Naive B cell (primary cell): ENCODE measurements around the gene SPTBN1. TPM values are rescaled to one million over a fixed set of nuclear protein-coding genes. Genes with fewer than 3 reads are reported as not detected.
"Not testable (repeated sequence)": the region's sequence is repeated elsewhere in the genome, so short reads cannot be mapped to it uniquely, and the experiment has no call there.

Experiments
- ATAC-seq, 2 donors: fragments of 150-1000 bp; cut with Tn5 transposase; 2 replicates each; pipeline ENCODE4 v1.10.0; 2021; ENCODE audit warnings: low read depth in 2 of 2, mild to moderate bottlenecking in 2 of 2, moderate library complexity in 2 of 2
- DNase-seq: peaks from one replicate; pipeline ENCODE4 v3.0.0; 2022
- H3K27ac Mint-ChIP-seq, 6 donors: one replicate each; pipeline ENCODE4 v1.8.0; 2020 to 2022; ENCODE audit warnings: mild to moderate bottlenecking in 6 of 6, mixed read lengths in 6 of 6, moderate library complexity in 5 of 6, inconsistent platforms in 2 of 6
- H3K27me3 Mint-ChIP-seq, 3 donors: one replicate each; pipeline ENCODE4 v1.8.0; 2021 to 2022; ENCODE audit warnings: mixed read lengths in 3 of 3, mild to moderate bottlenecking in 1 of 3
- H3K36me3 Mint-ChIP-seq, 2 donors: one replicate each; pipeline ENCODE4 v1.8.0; 2020 to 2022; ENCODE audit warnings: mixed read lengths in 2 of 2, inconsistent platforms in 1 of 2, mild to moderate bottlenecking in 1 of 2
- H3K4me1 Mint-ChIP-seq, 3 donors: one replicate each; pipeline ENCODE4 v1.8.0; 2020 to 2022; ENCODE audit warnings: mixed read lengths in 3 of 3, inconsistent platforms in 1 of 3, mild to moderate bottlenecking in 1 of 3, moderate library complexity in 1 of 3
- H3K4me3 Mint-ChIP-seq, 8 donors: one replicate each; pipeline ENCODE4 v1.8.0; 2020 to 2022; ENCODE audit warnings: mild to moderate bottlenecking in 8 of 8, mixed read lengths in 8 of 8, moderate library complexity in 8 of 8, inconsistent platforms in 2 of 8
- H3K9me3 Mint-ChIP-seq, 7 donors: one replicate each; pipeline ENCODE4 v1.8.0; 2020 to 2022; ENCODE audit warnings: mixed read lengths in 7 of 7, mild to moderate bottlenecking in 5 of 7, inconsistent platforms in 2 of 7, moderate library complexity in 1 of 7
- polyA plus RNA-seq, 6 donors: library from polyadenylated mRNA; unstranded; fragments of 300-500 nt; fragmentation: Illumina TruSeq; gene quantifications; one replicate each; pipeline ENCODE4 v1.2.3, GENCODE V29; 2021; ENCODE audit warnings: low read depth in 6 of 6

SPTBN1 gene
- polyA plus RNA-seq, 6 donors from 2014 or later, result 4.1 to 72.6 (median 24.2) TPM

DNA sequence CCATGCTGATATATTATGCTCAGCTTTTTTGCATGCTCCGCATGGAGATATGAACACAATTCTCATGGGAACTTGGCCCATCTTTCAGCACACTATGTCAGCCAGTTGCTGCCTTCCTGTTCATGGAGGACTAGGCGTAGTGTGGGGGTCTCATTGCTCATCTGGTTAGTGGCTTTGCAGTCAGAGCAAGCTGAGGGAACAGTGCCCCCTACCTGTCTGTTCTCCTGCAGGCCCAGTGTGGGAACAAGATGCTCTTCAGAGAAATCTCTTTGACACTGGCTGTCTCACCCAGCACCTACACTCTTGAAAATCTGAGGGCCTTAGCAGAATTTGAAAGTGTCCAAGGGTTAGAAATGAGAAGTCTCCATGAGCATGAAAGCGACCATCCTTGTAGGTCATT is 47.1 kb downstream of the SPTBN1 start:
- Mint-ChIP-seq H3K4me3 (no peak overlapping the region), H3K9me3 (no peaks in the 10 kb centered on the region), H3K27me3 (no peaks in the 10 kb centered on the region), H3K27ac (no peak overlapping the region), H3K4me1 (no peaks in the 10 kb centered on the region), H3K36me3 (no peaks in the 10 kb centered on the region)
- peak; percentile 28 to 39 for ATAC-seq
- peak; percentile 10 for DNase-seq

DNA sequence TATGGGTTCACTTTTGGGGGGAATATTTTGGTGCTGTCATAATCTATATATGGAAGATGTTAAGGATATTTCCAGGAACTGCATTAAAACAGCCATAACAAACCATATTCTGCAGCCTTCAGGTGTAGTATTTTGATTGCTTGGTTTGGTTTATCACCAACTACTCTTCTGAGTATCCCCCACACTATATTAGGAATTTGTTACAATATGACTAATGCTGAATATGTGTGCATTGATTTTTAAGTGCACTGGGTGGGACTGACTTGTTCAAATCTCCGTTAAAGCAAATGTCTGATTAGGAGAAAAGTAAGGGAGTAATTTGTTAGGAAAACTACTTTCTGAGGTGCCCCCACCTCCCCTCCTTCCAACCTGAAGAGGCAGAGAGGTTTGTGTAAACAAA is 47.7 kb downstream of the SPTBN1 start:
- no peaks in the 10 kb centered on the region for H3K4me1 Mint-ChIP-seq
- DNase-seq (no peak), ATAC-seq (no peak)
- H3K4me3 Mint-ChIP-seq, result no peak overlapping the region
- no peaks in the 10 kb centered on the region for H3K9me3 Mint-ChIP-seq
- H3K27me3 Mint-ChIP-seq, result no peaks in the 10 kb centered on the region
- no peaks in the 10 kb centered on the region for H3K36me3 Mint-ChIP-seq
- no peak overlapping the region for H3K27ac Mint-ChIP-seq

DNA sequence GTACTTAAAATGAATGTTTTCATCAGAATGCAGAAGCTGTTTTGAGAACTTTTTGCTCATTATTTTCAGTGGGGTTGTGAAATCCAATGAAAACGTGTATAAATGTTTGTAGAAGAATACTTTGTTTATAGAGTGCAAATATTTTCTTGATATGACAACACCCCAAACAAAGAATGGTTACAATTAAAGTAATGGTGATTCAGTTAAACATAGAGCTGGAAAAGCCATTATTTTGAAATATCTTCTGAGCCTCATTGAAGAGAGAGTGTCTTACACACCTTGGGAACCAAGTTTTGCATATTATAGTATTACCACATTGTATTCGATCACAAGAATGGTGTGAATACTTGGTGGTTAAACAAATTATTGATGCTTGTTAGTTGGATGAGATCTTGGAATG is 48.7 kb downstream of the SPTBN1 start:
- ATAC-seq (no peak), DNase-seq (no peak)
- H3K4me3 Mint-ChIP-seq, result no peak overlapping the region
- H3K36me3 Mint-ChIP-seq, result no peaks in the 10 kb centered on the region
- H3K27me3 Mint-ChIP-seq, result no peaks in the 10 kb centered on the region
- H3K9me3 Mint-ChIP-seq, result no peaks in the 10 kb centered on the region
- H3K4me1 Mint-ChIP-seq, result no peaks in the 10 kb centered on the region
- H3K27ac Mint-ChIP-seq, result no peak overlapping the region

DNA sequence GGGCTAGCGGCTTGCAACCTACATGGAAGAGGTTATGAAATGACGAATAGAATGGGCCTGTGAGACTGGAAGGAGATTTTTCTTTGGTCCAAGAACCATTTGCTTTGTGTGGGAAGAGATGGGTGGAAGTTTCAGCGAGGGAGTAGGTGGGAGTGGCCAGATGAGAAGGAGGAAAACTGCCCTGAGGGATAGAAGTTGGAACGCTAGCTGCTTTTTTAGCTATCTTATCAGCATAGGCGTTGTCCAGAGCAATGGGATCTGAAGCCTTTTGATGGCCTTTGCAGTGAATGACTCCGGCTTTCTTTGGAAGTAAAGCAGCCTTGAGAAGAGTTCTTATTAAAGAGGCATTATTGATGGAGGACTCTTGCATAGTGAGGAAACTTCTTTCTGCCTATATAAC is 52.4 kb downstream of the SPTBN1 start:
- H3K27me3 Mint-ChIP-seq, result no peaks in the 10 kb centered on the region
- ATAC-seq (no peak), DNase-seq (no peak)
- H3K27ac Mint-ChIP-seq, result no peak overlapping the region
- no peak overlapping the region for H3K4me3 Mint-ChIP-seq
- H3K4me1 Mint-ChIP-seq, result no peaks in the 10 kb centered on the region
- H3K9me3 Mint-ChIP-seq, result no peaks in the 10 kb centered on the region
- H3K36me3 Mint-ChIP-seq, result no peaks in the 10 kb centered on the region

DNA sequence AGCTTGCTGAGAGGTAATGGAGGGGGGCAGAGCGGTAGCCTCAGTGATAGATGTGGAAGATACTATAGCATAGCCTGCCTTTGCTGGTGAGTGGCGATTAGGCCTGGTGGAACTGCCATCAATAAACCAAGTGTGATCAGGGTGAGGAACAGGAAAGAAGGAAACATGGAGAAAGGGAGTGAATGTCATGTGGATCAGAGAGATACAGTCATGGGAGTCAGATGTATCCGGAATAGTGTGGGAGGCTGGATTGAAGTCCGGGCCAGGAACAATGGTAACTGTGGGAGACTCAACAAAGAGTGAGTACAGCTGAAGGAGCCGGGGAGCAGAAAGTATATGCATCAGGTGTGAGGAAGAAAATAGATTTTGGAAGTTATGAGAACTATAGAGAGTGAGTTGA is 52.9 kb downstream of the SPTBN1 start:
- not testable (repeated sequence) for H3K36me3 Mint-ChIP-seq, H3K4me3 Mint-ChIP-seq, ATAC-seq, H3K4me1 Mint-ChIP-seq, DNase-seq, H3K9me3 Mint-ChIP-seq, H3K27me3 Mint-ChIP-seq, H3K27ac Mint-ChIP-seq

DNA sequence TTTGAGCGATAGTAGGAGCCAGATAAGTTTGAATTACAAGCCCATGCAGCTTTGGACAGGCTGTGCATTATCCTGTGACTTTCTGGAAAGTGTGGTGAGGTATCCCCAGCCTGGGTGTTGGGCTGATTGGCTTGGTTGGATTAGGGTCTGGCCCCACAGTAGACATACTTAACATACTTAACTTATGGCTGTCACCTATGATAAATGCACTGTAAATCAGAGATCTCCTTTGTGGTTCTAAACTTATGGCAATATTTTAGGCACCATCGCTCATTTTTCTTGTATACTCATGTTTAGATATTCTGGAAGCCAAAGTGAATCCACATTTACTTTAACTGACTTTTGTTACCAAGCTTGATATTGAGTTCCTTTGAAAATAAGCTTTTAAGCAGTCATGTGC is 54.8 kb downstream of the SPTBN1 start:
- Mint-ChIP-seq H3K4me1 (no peaks in the 10 kb centered on the region), H3K9me3 (no peaks in the 10 kb centered on the region), H3K27me3 (no peaks in the 10 kb centered on the region), H3K27ac (no peak overlapping the region), H3K4me3 (no peak overlapping the region), H3K36me3 (no peaks in the 10 kb centered on the region)
- DNase-seq (no peak), ATAC-seq (no peak)

DNA sequence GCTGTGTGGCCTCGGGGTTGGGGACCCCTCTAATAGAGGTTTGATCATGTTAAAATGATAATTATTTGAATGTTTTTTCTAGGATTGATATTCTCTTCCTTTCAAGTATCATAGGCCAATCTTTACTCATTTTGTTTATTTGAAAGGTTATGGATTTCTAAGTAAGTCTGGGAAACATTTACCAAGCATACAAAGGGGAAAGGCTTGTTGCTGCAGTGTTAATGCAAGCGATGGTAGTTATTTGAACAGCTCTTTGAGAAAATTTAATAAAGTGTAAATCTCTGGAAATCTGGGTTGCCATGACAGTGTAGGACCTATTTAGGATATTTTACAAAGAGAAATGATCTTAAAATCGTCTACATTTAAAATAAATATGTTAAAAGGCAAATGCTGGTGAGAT is 56.1 kb downstream of the SPTBN1 start:
- no peak overlapping the region for H3K4me3 Mint-ChIP-seq
- no peak overlapping the region for H3K27ac Mint-ChIP-seq
- no peaks in the 10 kb centered on the region for H3K27me3 Mint-ChIP-seq
- H3K36me3 Mint-ChIP-seq, result no peaks in the 10 kb centered on the region
- no peak for ATAC-seq
- DNase-seq, result no peak
- H3K4me1 Mint-ChIP-seq, result no peaks in the 10 kb centered on the region
- H3K9me3 Mint-ChIP-seq, result no peaks in the 10 kb centered on the region

DNA sequence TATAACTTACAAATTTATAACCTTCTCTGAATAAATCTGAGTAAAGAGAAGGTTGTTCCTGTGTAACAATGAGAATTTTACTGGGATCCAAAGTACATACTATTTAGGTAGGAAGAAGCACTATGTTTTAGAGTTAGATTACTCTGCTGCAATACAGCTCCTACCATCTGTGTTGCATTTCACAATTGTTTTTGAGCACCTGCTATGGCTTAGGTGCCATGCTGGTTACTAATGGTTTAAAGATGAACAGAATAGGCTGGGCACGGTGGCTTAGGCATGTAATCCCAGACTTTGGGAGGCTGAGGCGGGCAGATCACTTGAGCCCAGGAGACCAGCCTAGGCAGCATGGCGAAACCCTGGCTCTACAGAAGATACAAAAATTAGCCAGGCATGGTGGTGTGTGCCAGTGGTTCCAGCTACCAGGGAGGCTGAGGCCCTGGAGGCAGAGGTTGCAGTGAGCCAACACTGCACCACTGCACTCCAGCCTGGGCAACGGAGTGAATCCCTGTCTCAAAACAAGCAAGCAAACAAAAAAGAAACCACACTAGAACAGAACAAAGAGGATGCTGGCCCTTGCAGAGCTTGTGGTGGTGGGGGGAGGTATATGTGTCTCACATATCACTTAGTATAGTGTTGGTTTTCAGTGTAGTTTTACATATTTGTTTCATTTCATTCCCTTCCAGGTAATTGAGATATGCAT is 56.7 kb downstream of the SPTBN1 start:
- Mint-ChIP-seq H3K36me3 (no peaks in the 10 kb centered on the region), H3K9me3 (no peaks in the 10 kb centered on the region), H3K27ac (no peak overlapping the region), H3K27me3 (no peaks in the 10 kb centered on the region), H3K4me1 (no peaks in the 10 kb centered on the region), H3K4me3 (no peak overlapping the region)
- ATAC-seq, result no peak
- DNase-seq, result no peak

DNA sequence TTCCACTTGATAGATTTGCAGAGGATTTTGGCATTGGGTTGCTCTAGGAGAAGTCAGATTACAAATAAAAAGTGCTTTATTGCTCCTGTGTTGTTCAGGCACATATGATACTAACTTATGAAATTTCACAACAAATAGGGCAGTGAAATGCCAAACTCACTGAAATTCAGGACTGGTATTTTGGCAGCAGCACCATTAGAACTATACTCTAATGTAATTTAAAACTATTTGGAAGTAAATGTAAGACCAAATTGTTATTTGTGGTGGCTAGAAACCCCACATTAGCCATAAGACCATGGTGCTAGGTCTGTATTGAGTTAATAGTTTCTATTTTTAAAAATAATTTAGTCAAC is 57.2 kb downstream of the SPTBN1 start:
- Mint-ChIP-seq H3K4me3 (no peak overlapping the region), H3K36me3 (no peaks in the 10 kb centered on the region), H3K27me3 (no peaks in the 10 kb centered on the region), H3K4me1 (no peaks in the 10 kb centered on the region), H3K27ac (no peak overlapping the region), H3K9me3 (no peaks in the 10 kb centered on the region)
- DNase-seq (no peak), ATAC-seq (no peak)

DNA sequence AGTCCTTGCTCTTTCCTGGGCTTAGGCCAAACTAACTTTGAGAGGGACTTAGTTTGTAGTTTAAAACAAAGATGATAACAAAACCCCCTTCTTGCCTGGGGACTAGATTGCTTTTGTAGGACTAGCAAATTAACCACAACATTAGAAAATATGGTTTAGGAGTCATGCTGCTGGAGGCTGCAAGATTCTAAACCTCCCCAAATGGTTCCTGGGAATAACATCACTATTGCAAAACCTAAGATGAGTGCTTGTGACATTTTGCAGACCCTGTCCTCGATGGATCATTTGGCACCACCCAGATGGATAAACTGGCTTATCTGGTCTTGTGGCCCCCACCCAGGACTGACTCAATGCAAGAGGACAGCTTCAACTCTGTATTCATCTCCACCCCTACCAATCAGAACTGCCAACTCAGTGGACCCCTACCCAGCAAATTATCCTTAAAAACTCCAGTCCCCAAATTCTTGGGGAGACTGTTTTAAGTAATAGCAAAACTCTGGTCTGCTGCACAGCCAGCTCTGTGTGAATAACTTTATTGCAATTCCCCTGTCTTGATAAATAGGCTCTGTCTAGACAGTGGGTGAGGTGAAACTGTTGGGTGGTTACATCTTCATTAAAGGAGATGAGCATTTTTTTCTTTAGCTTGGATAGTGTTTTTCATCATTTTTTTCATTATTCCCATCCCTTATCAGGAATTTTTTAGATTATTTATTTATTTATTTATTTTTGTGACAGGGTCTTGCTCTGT is 58.9 kb downstream of the SPTBN1 start:
- H3K4me1 Mint-ChIP-seq, result no peaks in the 10 kb centered on the region
- ATAC-seq (no peak), DNase-seq (no peak)
- H3K27ac Mint-ChIP-seq, result no peak overlapping the region
- peaks cover 0 to 1% (median 0%) of the 10 kb centered on the region in 7 donors for H3K9me3 Mint-ChIP-seq
- peaks cover 4 to 8% (median 4%) of the 10 kb centered on the region in 3 donors for H3K27me3 Mint-ChIP-seq
- no peaks in the 10 kb centered on the region for H3K36me3 Mint-ChIP-seq
- no peak overlapping the region for H3K4me3 Mint-ChIP-seq

DNA sequence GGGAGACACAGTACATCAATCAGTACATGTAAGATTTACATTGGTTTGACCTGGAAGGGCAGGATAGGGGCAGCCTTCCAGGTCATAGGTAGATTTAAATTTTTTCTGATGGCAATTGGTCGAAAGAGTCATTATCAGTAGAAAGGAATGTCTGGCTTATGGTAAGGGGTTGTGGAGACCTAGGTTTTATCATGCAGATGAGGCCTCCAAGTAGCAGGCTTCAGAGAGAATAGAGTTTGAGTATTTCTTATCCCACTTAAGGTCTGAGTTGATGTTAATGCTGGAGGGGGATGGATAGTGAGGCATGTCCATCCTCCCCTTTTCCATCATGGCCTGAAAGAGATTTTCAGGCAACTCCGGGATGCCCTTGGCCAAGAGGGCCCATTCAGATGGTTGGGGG is 60.7 kb downstream of the SPTBN1 start:
- Mint-ChIP-seq H3K27ac (no peak overlapping the region), H3K27me3 (peaks cover 4 to 9% (median 4%) of the 10 kb centered on the region in 3 donors), H3K36me3 (no peaks in the 10 kb centered on the region), H3K9me3 (peaks cover 0 to 1% (median 0%) of the 10 kb centered on the region in 7 donors), H3K4me1 (no peaks in the 10 kb centered on the region), H3K4me3 (no peak overlapping the region)
- ATAC-seq, result no peak
- no peak for DNase-seq

DNA sequence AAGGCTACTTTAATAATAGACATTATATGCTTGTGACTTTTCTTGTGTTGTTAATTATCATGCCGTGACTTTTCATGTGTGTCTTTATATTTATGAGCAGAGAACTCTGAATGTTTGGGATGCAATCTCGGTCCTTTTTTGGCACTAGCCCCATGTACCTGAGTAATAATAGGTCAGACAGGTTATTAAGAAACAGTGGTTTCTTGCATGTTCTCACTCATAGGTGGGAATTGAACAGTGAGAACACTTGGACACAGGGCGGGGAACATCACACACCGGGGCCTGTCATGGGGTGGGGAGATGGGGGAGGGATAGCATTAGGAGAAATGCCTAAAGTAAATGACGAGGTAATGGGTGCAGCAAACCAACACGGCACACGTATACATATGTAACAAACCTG is 61.9 kb downstream of the SPTBN1 start:
- H3K9me3 Mint-ChIP-seq, H3K4me3 Mint-ChIP-seq, ATAC-seq: not testable (repeated sequence)

DNA sequence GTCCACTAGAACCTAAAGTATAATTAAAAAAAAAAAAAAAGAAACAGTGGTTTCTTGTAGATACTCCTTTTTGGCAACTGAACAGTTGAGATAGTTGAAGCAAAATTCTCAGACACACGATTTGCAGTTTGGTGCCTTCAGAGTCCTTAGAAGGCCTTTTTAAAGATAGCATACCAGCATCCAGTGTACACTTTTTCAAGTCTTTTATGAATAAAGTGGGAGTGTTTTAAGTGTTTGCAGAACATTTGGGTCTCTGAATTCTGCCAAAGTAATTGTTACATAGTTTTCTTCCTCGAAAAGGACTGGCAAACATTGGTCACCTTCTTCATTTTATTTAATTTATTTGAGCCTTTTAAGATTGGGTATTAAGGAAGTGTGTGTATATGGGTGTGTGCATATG is 62.3 kb downstream of the SPTBN1 start:
- peaks cover 4 to 9% (median 4%) of the 10 kb centered on the region in 3 donors for H3K27me3 Mint-ChIP-seq
- ATAC-seq, result no peak
- no peak for DNase-seq
- H3K4me3 Mint-ChIP-seq, result no peak overlapping the region
- H3K27ac Mint-ChIP-seq, result no peak overlapping the region
- no peaks in the 10 kb centered on the region for H3K36me3 Mint-ChIP-seq
- peaks cover 0 to 6% (median 5%) of the 10 kb centered on the region in 3 donors for H3K4me1 Mint-ChIP-seq
- peaks cover 0 to 1% (median 0%) of the 10 kb centered on the region in 7 donors for H3K9me3 Mint-ChIP-seq

More for the DNA sequence above, 61.9 kb downstream of the SPTBN1 start:
- H3K27me3 Mint-ChIP-seq, H3K4me1 Mint-ChIP-seq, H3K27ac Mint-ChIP-seq, H3K36me3 Mint-ChIP-seq, DNase-seq: not testable (repeated sequence)

DNA sequence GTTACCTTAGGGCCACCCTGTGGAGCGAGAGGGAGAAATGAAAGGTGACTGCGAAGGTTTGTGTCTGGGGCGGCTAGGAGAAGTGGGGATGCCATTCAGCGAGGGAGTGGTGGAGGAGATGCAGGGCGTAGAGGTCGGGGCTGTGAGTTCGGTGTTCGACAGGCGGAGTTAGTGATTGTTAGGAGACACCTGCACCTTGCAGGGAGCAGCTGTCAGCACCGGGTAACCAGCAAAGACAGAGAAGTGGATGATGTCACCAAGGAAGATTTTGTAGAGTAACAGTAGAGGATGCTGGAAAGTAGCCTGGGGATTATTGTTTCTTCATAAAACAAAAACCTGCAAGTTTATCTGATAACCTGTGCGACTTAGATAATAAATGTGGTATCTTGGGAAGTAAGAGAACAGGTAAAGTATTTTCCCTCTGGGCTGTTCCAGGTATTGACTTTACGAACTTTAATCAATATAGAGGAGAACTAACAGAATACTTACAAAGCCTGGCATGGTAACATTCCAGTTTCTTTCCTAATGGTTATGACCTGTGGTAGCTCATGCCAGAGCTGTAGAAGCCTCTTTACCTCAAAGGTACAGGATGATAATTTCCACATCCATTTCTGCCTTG is 63.8 kb downstream of the SPTBN1 start:
- Mint-ChIP-seq H3K36me3 (no peaks in the 10 kb centered on the region), H3K4me1 (peaks cover 0 to 12% (median 6%) of the 10 kb centered on the region in 3 donors), H3K9me3 (peaks cover 0 to 1% (median 0%) of the 10 kb centered on the region in 7 donors), H3K27me3 (peaks cover 4 to 9% (median 4%) of the 10 kb centered on the region in 3 donors), H3K4me3 (no peak overlapping the region), H3K27ac (no peak overlapping the region)
- ATAC-seq (no peak), DNase-seq (no peak)
